Transverse colon (tissue), 4 donors: ENCODE results near the gene SORCS3. TPM values are rescaled to one million over a fixed set of nuclear protein-coding genes. Genes with fewer than 3 reads are reported as not detected.

Experiments used
- DNase-seq: peaks from one replicate; pipeline ENCODE4 v3.0.0-alpha.2; 2019
- H3K27ac ChIP-seq, 4 donors: fragments of 200-600 bp; sonication (generic); 2 replicates each; pipeline ENCODE4 v1.5.1; 2016 to 2018; ENCODE audit warnings: inconsistent platforms in 4 of 4
- H3K27me3 ChIP-seq: fragments of 200-600 bp; sonication (generic); 2 replicates; pipeline ENCODE4 v1.5.1; 2017; ENCODE audit warnings: inconsistent platforms
- H3K36me3 ChIP-seq, 4 donors: fragments of 200-600 bp; sonication (generic); 2 replicates each; pipeline ENCODE4 v1.5.1; 2017 to 2019; ENCODE audit warnings: inconsistent platforms in 4 of 4
- H3K4me1 ChIP-seq, 4 donors: fragments of 200-600 bp; sonication (generic); 2 replicates each; pipeline ENCODE4 v1.5.1; 2017 to 2020; ENCODE audit warnings: inconsistent platforms in 4 of 4
- H3K4me3 ChIP-seq, 4 donors: fragments of 200-600 bp; sonication (generic); 1 replicate in 1 of 4; 2 replicates in 3 of 4; pipeline versions ENCODE4 v1.5.1 to v1.6.1; 2017 to 2019; ENCODE audit warnings: inconsistent platforms in 4 of 4
- H3K9me3 ChIP-seq, 2 donors: fragments of 200-600 bp; sonication (generic); 2 replicates each; pipeline ENCODE4 v1.5.1; 2017 to 2019; ENCODE audit warnings: inconsistent platforms in 2 of 2
- EP300 ChIP-seq: sonication (generic); formaldehyde crosslinking; IDR thresholded peaks from one replicate; pipeline ENCODE4 v1.6.1; 2017; ENCODE audit warnings: antibody characterized with exemption, low read depth
- POLR2A ChIP-seq: fragments of 450-650 bp; IDR thresholded peaks from one replicate; pipeline ENCODE4 v1.6.1; 2016; ENCODE audit warnings: antibody characterized with exemption, mild to moderate bottlenecking, moderate library complexity
- POLR2AphosphoS5 ChIP-seq, 3 donors: sonication (generic); formaldehyde crosslinking; IDR thresholded peaks; one replicate each; pipeline ENCODE4 v1.6.1; 2016; ENCODE audit warnings: antibody characterized with exemption in 3 of 3
- WGBS, 2 donors: methylation state at CpG; one replicate each; pipeline ENCODE4 v1.1.5; 2018; ENCODE audit warnings: low coverage in 1 of 2; 5-methylcytosine and 5-hydroxymethylcytosine counted together
- in situ Hi-C, 4 donors: fragments of 200-750 bp; cut with MboI; loops; one replicate each; pipeline versions ENCODE4 v1.15.0 to v1.15.1; 2017; ENCODE audit warnings: low sequenced_read_pairs in 3 of 4, low pct_ligation_motif_present in 1 of 4, low pct_unique_long_range_greater_than_20kb in 1 of 4
- intact Hi-C: fragments of 100-400 bp; cut with DNase I; formaldehyde crosslinking; loops from one replicate; pipeline ENCODE4 v1.15.1; 2023; ENCODE audit warnings: low total_unique reads
- total RNA-seq, 4 donors: library from RNA; depleted of rRNA; stranded (reverse); fragments of >200 nt; gene quantifications; one replicate each; pipeline ENCODE4 v1.1.0, GENCODE V29; 2016
- TF ChIP-seq, protein P1 (sequence below), 5 experiments: fragments of 200-600 bp in 3 of 5; fragments of 450-650 bp in 2 of 5; sonication (generic) in 3 of 5; IDR thresholded peaks; 1 replicate in 2 of 5; 2 replicates in 3 of 5; pipeline ENCODE4 v1.5.1; 2016 to 2017; ENCODE audit warnings: antibody characterized with exemption in 5 of 5, inconsistent platforms in 3 of 5, mild to moderate bottlenecking in 2 of 5, moderate library complexity in 1 of 5

SORCS3 gene
- total RNA-seq, 4 donors from 2014 or later, result 0.14 to 0.32 TPM; not detected in 2

GRCh38 chr10:104688251-104689042, 47.4 kb downstream of the SORCS3 start:
- in situ Hi-C loops, result no loop called here
- no peaks in the 10 kb centered on the region for H3K27me3 ChIP-seq
- H3K9me3 ChIP-seq, result no peaks in the 10 kb centered on the region
- no peak for DNase-seq
- WGBS, 2 donors, result 65 to 90% methylated on average over 4 to 17 of the region's 18 CpGs
- intact Hi-C loops, result no loop called here
- H3K27ac ChIP-seq, result no peak overlapping the region
- TF ChIP-seq EP300 (no peak), POLR2AphosphoS5 (IDR thresholded peaks at IDR 0.05) (no peak), POLR2A (no peak)
- TF ChIP-seq, protein P1, sequence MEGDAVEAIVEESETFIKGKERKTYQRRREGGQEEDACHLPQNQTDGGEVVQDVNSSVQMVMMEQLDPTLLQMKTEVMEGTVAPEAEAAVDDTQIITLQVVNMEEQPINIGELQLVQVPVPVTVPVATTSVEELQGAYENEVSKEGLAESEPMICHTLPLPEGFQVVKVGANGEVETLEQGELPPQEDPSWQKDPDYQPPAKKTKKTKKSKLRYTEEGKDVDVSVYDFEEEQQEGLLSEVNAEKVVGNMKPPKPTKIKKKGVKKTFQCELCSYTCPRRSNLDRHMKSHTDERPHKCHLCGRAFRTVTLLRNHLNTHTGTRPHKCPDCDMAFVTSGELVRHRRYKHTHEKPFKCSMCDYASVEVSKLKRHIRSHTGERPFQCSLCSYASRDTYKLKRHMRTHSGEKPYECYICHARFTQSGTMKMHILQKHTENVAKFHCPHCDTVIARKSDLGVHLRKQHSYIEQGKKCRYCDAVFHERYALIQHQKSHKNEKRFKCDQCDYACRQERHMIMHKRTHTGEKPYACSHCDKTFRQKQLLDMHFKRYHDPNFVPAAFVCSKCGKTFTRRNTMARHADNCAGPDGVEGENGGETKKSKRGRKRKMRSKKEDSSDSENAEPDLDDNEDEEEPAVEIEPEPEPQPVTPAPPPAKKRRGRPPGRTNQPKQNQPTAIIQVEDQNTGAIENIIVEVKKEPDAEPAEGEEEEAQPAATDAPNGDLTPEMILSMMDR (IDR thresholded peaks at IDR 0.05), result no peak
- no peaks in the 10 kb centered on the region for H3K36me3 ChIP-seq
- no peaks in the 10 kb centered on the region for H3K4me1 ChIP-seq
- H3K4me3 ChIP-seq, result no peak overlapping the region

DNA sequence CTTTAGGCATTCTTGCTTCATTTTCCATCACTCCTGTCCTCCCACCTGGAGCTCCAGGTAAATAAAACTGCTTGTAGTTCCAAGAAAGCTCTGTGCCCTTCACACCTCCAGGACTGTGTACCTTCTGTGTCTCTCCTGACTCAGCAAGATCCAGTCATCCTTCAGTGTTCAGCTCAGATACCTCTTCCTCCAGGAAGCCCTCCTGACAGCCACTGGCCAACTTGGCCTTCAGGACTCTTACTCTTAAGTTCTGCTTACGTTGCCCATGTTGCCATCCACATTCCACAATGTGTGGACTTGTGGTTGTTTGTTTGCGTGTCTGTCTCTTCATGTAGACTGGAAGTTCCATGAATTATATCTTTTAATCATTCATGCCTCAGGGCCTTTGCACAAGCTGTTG, 48.0 kb downstream of the SORCS3 start:
- TF ChIP-seq POLR2A (no peak), POLR2AphosphoS5 (IDR thresholded peaks at IDR 0.05) (no peak), EP300 (no peak)
- TF ChIP-seq, protein P1 (IDR thresholded peaks at IDR 0.05), result no peak
- in situ Hi-C loops, result no loop called here
- 50 to 74% methylated on average over 1 to 2 of the region's 2 CpGs for WGBS, 2 donors

DNA sequence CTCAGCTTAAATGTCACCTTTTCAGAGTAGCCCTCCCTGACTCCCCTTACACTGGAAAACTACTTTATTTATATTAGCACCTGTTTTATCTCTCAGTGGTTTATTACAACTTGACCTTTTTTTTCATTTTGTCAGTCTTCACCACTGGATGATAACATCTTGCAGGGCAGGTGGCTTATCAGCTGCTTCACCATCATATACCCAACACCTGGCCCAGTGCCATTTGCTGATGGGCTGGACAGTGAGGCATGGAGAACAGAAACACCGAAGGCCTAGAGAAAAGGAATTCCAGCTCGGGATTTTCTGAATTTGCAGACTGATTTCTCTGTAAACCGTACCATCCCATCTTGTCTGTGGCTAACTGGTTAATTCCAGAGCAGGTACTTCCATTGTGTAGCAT, 48.5 kb downstream of the SORCS3 start:
- no peaks in the 10 kb centered on the region for H3K4me1 ChIP-seq
- WGBS, 2 donors, result 48 to 70% methylated on average over 3 of the region's 3 CpGs
- in situ Hi-C loops, result no loop called here
- H3K36me3 ChIP-seq, result no peaks in the 10 kb centered on the region
- no peak for DNase-seq
- no peak for TF ChIP-seq POLR2A
- TF ChIP-seq POLR2AphosphoS5 (IDR thresholded peaks at IDR 0.05), result no peak
- TF ChIP-seq EP300, result no peak
- TF ChIP-seq, protein P1 (IDR thresholded peaks at IDR 0.05), result no peak
- H3K27ac ChIP-seq, result no peak overlapping the region
- no peaks in the 10 kb centered on the region for H3K27me3 ChIP-seq
- H3K4me3 ChIP-seq, result no peak overlapping the region
- no peaks in the 10 kb centered on the region for H3K9me3 ChIP-seq
- intact Hi-C loops, result no loop called here

More for the DNA sequence above, 48.0 kb downstream of the SORCS3 start:
- no peak overlapping the region for H3K27ac ChIP-seq
- no peaks in the 10 kb centered on the region for H3K27me3 ChIP-seq
- intact Hi-C loops, result no loop called here
- H3K36me3 ChIP-seq, result no peaks in the 10 kb centered on the region
- H3K9me3 ChIP-seq, result no peaks in the 10 kb centered on the region
- DNase-seq, result no peak
- no peaks in the 10 kb centered on the region for H3K4me1 ChIP-seq
- no peak overlapping the region for H3K4me3 ChIP-seq

DNA sequence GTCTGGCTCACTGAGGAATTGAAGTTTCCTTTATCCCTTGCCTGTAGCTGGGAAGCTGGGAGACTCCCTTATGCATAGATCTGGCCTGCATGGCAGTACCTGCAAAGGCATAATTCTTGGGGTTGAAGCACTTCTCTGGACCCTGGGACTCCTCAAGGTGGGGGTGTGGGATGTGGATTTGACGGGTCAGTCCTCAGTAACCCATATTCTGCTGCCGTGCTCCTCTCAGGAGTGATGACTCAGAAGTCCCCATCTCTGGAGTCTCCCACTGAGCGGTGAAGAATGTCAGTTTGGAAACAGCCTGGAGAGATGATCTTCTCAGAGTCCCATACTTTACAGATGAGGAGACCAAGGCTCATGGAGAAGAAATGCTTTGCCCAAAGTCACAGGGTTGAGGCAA, 49.0 kb downstream of the SORCS3 start:
- no peak for DNase-seq
- H3K9me3 ChIP-seq, result no peaks in the 10 kb centered on the region
- in situ Hi-C loops (no loop called here), intact Hi-C loops (no loop called here)
- no peak overlapping the region for H3K27ac ChIP-seq
- WGBS, 2 donors, result 87% methylated on average over 3 of the region's 3 CpGs; no CpG with 5 or more reads in 1 of the 2 donors
- H3K4me3 ChIP-seq, result no peak overlapping the region
- H3K4me1 ChIP-seq, result no peaks in the 10 kb centered on the region
- no peaks in the 10 kb centered on the region for H3K27me3 ChIP-seq
- no peaks in the 10 kb centered on the region for H3K36me3 ChIP-seq
- no peak for TF ChIP-seq EP300
- TF ChIP-seq POLR2AphosphoS5 (IDR thresholded peaks at IDR 0.05), result no peak
- TF ChIP-seq, protein P1 (IDR thresholded peaks at IDR 0.05), result no peak
- TF ChIP-seq POLR2A, result no peak
